Measurements from ENCODE around the gene MAST2. TPM values are rescaled to one million over a fixed set of nuclear protein-coding genes. Genes with fewer than 3 reads are reported as not detected.

Gene MAST2
- total and polyA plus RNA-seq, 2 donors (not counting 3 experiments of a cell fraction or from before 2014, with no cell fraction given), result 25.0 to 41.2 TPM

DNA sequence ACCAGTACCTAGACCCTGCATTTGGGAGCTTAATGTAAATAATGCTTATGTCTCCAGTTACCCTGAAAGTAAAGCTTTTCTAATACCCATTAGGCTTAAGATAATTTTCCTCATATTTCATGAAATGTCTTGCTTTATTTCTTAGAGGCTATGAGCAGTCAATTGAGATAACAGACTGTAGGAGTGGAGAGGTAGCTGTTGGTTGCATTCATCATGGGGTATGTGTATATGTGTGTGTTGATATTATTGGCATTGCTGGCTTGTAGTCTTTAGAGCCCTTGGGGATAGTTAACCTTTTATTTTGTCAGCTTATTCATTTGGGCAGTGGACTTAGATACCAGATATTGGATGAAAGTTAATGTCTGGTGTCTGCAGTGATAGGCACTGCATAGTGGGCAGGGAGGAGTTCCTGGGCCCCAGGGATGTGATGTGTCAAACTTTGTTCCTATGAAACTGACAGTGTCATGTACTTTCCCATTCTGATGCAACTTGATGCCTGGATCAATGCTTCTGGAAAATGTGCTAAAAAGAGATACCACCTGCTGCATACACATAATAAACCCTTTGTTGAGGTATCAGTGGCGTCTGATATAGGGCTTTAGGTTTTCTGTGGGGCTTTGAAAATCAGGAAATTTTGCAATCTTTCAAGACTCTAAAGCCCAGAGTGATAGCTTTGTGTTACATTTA is 83.9 kb downstream of the MAST2 start:
- TF ChIP-seq POLR2A (IDR thresholded peaks at IDR 0.05; ENCODE audit: low read depth, low read length), result no peak
- TF ChIP-seq, protein P1, sequence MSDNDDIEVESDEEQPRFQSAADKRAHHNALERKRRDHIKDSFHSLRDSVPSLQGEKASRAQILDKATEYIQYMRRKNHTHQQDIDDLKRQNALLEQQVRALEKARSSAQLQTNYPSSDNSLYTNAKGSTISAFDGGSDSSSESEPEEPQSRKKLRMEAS (IDR thresholded peaks at IDR 0.05; ENCODE audit: insufficient read depth, insufficient read length), result no peak
- BruUV-seq (replicated peaks), result no TSS peak
- no peak overlapping the region for H2AFZ ChIP-seq (ENCODE audit: low read depth, low read length)
- dilution Hi-C loops (cut with MboI; ENCODE audit: extremely low pct_ligation_motif_present, low sequenced_read_pairs), result no loop called here
- peaks cover 11% of the 10 kb centered on the region for H3K4me1 ChIP-seq (ENCODE audit: control insufficient read depth, extremely low read depth, insufficient read depth, low read length)
- H3K9me3 ChIP-seq (replicated peaks; ENCODE audit: control insufficient read depth, insufficient read depth, low read length), result no peaks in the 10 kb centered on the region
- no peaks in the 10 kb centered on the region for H3K27me3 ChIP-seq (ENCODE audit: control insufficient read depth in 2 of 2, insufficient read depth in 2 of 2, low read length in 2 of 2)
- CTCF ChIA-PET, result interaction anchor here (0.9 kb wide), 3 partner anchors 19 to 149 kb away, joined by 3 read pairs; no protein-coding TSS in a partner anchor
- no peaks in the 10 kb centered on the region for H3K36me3 ChIP-seq (ENCODE audit: control insufficient read depth in 2 of 2, extremely low read depth in 1 of 2, insufficient read depth in 2 of 2, low read length in 2 of 2)
- FAIRE-seq (no peak), DNase-seq (ENCODE audit: low read depth, low spot score) (no peak)
- H3K4me2 ChIP-seq (ENCODE audit: insufficient read depth, low read length), result no peak overlapping the region
- H3K4me3 ChIP-seq (replicated peaks in 1 of 3; ENCODE audit: insufficient read depth in 1 of 3, low read depth in 1 of 3, low read length in 3 of 3), result no peak overlapping the region
- H3K27ac ChIP-seq (ENCODE audit: insufficient read depth, low read depth, low read length), result no peak overlapping the region
- POLR2A ChIA-PET, result interaction anchor here (1.6 kb wide), 1 partner anchor 366 kb away, joined by 7 read pairs; the partner anchor contains the start of gene PRDX1
- H3K9ac ChIP-seq (replicated peaks; ENCODE audit: extremely low read depth, insufficient read depth, low read length), result no peak overlapping the region
- intact Hi-C loops (cut with micrococcal nuclease), result no loop called here
- H3K9me1 ChIP-seq (replicated peaks; ENCODE audit: control insufficient read depth, extremely low read depth, insufficient read depth, low read length), result no peaks in the 10 kb centered on the region
- H3K79me2 ChIP-seq (ENCODE audit: control insufficient read depth, insufficient read depth, low read length), result peaks cover 9% of the 10 kb centered on the region
- no peaks in the 10 kb centered on the region for H4K20me1 ChIP-seq (replicated peaks; ENCODE audit: control insufficient read depth, extremely low read depth, insufficient read depth, low read length)

DNA sequence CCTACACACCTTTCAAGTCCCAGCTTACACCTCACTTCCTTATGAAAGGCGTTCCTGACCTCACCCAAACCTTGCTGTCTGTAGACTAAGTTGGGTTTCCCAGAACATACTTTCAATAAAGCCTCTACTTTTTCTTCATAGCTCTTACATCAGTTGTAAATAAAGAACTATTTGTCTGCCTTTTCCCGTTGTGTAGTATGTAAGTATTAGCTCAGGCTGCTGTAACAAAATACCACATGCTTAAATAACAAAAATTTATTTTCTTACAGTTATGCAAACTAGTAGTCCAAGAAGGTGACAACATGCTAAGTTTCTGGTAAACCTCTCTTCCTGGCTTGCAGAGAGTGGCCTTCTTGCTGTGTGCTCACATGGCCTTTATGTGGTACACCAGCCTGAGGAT is 86.7 kb downstream of the MAST2 start:
- FAIRE-seq (no peak), DNase-seq (ENCODE audit: low read depth, low spot score) (no peak)
- no TSS peak for BruUV-seq (replicated peaks)
- Histone ChIP-seq H3K9ac (replicated peaks; ENCODE audit: extremely low read depth, insufficient read depth, low read length) (no peak overlapping the region), H2AFZ (ENCODE audit: low read depth, low read length) (no peak overlapping the region), H3K79me2 (ENCODE audit: control insufficient read depth, insufficient read depth, low read length) (peaks cover 8% of the 10 kb centered on the region), H3K9me3 (replicated peaks; ENCODE audit: control insufficient read depth, insufficient read depth, low read length) (no peaks in the 10 kb centered on the region), H3K4me2 (ENCODE audit: insufficient read depth, low read length) (no peak overlapping the region), H3K4me1 (ENCODE audit: control insufficient read depth, extremely low read depth, insufficient read depth, low read length) (peaks cover 17% of the 10 kb centered on the region), H3K27me3 (ENCODE audit: control insufficient read depth in 2 of 2, insufficient read depth in 2 of 2, low read length in 2 of 2) (no peaks in the 10 kb centered on the region), H3K4me3 (replicated peaks in 1 of 3; ENCODE audit: insufficient read depth in 1 of 3, low read depth in 1 of 3, low read length in 3 of 3) (no peak overlapping the region), H3K9me1 (replicated peaks; ENCODE audit: control insufficient read depth, extremely low read depth, insufficient read depth, low read length) (no peaks in the 10 kb centered on the region), H3K36me3 (ENCODE audit: control insufficient read depth in 2 of 2, extremely low read depth in 1 of 2, insufficient read depth in 2 of 2, low read length in 2 of 2) (no peaks in the 10 kb centered on the region), H3K27ac (ENCODE audit: insufficient read depth, low read depth, low read length) (no peak overlapping the region), H4K20me1 (replicated peaks; ENCODE audit: control insufficient read depth, extremely low read depth, insufficient read depth, low read length) (no peaks in the 10 kb centered on the region)
- no peak for TF ChIP-seq GATA2 (IDR thresholded peaks at IDR 0.05; ENCODE audit: insufficient read depth, insufficient read length, low read depth, low read length)
- ChIA-PET CTCF (interaction anchor here (0.6 kb wide), 1 partner anchor 29 kb away, joined by 3 read pairs; no protein-coding TSS in a partner anchor), POLR2A (no interaction called here)
- intact Hi-C loops (cut with micrococcal nuclease) (loop anchor here (5.0 kb wide), 1 partner anchor 332 kb away; no protein-coding TSS in a partner anchor), dilution Hi-C loops (cut with MboI; ENCODE audit: extremely low pct_ligation_motif_present, low sequenced_read_pairs) (no loop called here)

Measured in endothelial cell of umbilical vein (primary cell).